SW480 (cell line): Measurements from ENCODE around the gene ABCD3.
A peak's percentile ranks its signal among the peaks of the same experiment; 100 is the strongest.
"Not testable (repeated sequence)": the region's sequence is repeated elsewhere in the genome, so short reads cannot be mapped to it uniquely, and the experiment has no call there.

Source experiments
- DNase-seq: peaks from one replicate; pipeline ENCODE4 v3.0.0-alpha.2; 2016; ENCODE audit warnings: low spot score

The ABCD3 gene

DNA sequence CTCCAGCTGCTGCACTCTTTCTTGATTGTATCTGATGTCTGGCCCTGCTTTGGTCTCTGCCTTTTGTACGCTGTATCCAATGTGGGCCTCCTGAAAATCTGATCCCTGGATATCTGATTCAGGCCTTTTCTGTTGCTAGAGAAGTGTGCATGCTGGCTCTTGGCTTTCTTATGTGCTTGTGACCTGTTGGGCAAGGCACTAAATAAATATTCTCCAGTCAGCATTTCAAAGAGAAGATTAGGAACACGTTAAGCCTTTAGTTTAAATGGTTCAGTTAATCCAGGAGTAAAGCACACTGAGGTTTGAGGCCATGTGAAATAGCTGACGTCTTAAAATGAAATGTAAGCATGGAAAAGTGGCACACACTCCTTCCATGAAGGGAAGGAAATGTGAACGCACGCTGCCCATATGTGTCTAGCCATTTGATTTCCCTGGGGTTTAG lies 132.6 kb downstream of the ABCD3 start:
- no peak for DNase-seq

DNA sequence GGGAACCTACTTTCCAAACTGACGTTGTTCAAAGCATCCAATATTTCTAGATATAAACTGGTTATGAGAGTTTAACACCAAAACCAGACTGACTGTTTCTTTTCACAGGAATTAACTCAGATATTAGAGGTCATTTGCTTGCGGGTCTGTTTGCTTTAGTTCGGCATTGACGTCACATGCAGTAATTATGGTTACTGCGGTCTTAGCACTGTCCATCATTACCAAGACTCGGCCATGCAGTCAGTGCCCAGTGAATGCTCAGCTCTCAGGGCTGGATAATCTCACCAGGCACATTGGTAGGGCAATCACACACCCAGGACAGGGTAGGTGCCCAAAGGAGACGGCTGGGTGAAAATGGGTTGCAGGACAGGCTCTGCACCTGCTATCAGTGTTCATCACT lies 133.3 kb downstream of the ABCD3 start:
- DNase-seq: no peak

DNA sequence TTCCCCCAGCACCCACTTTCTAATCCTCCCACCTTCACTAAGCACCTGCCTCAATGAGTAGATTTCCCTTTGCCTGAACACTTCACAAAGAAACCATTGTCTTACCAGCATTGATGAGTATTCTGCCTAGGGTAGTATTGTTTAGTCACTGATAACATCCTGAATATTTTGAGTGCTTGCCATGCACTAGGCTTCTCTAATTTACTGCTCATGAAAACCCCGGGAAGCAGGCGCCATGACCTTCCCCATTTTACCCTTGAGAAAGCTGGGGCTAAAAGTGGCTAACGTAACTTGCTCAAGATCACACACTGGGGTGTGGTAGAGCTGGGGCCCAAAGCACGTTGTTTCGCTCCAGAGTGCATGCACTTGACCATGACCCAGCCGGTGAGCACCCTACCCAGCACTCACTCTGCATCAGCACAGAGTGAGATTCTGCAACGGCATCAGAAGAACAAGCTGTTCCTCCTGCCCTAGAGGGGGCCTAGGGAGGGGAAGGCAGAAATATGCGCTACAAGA lies 133.9 kb downstream of the ABCD3 start:
- peak; percentile 64 for DNase-seq

DNA sequence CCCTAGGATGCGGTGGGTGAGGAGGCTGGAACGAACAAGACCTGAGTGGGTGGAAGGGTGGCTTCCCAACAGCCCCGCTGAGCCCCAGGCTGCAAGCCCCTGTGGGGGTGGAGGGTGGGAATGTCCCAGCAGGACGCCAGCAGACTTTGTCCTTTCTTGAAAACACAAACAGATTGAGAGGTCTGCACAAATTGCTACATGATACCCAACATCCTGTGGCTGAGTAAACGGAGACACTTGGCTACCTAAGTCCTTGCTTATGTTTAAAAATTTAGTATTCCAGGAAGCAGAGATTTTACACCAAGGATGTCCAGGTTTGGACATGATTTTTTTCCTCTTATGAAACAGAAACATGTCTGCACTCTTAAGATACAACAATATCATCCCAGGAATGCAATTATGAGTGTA lies 135.1 kb downstream of the ABCD3 start:
- DNase-seq: no peak

DNA sequence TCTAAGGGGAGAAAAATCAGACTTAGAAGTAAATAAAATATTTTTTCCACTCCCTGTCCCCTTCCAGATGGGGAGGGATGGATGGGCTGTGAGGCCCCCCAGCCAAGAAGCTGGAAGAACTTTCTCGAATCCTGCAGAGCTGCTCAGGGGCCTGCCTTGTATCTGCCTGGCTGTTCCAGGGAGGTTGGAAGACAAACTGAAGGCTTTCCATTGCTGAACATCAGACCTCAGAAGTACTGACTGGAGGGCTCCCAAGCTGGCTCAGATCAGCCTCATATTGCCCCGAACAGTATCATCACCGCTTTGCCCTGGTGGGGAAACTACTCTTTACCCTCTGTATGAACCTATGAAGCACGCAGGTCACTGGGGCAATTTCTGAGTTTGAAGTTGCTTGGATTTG lies 135.7 kb downstream of the ABCD3 start:
- DNase-seq: no peak

DNA sequence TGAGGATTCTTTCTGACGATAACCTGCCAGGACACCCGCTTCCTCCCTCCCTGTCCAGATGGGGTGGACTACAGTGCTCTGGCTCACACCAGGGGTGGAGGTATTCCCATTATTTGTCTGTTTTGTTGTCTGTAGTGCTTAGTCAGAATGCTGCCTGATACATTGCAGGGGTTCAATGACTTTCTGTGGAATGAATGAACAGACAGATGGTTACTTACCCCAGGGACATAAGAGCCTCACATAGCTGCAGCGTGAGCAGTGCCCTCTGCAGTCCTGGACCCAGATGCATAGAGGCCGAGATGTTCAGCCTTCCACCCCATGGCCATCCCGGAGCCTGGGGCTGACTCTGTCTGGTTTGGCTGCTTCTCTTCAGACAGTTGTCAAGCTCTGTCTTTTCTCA lies 136.4 kb downstream of the ABCD3 start:
- no peak for DNase-seq

DNA sequence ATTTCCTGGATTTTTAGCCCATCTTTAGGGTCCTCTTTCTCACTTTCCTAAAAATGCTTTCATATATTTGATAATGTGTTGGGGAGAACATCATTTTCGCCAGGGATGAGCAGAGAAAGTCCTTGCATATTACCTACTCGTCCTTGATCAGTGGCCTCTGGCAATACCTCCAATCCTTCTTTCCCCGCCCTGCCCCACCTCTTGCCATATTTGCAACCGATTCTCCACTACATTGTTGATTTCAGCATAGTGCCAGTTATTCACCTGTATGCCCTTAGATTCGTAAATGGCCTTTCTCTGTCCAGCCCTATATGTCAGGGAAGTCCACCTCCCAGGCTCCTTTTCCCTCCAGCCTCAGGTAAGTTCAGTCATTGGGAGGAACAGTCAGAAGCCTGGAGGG lies 136.9 kb downstream of the ABCD3 start:
- DNase-seq: no peak

DNA sequence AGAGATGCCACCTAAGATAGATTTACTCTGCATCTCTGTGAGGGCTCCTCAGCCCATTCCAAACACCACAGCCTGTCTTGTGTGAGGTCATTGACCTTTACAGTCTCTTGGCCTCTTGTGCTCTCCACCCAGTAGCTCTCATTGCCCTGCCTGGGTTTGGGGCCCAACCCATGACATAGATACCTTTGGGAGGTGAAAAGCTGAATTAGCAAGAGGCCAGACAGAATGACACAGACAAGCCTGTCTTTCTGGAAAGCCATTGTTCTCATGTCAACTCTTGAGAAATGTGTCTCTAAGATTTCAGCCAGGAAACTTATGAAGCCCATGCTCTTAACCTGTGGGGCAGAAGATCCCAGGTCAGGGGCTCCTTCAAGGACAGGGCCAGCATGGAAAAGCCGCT lies 141.7 kb downstream of the ABCD3 start:
- DNase-seq: no peak

DNA sequence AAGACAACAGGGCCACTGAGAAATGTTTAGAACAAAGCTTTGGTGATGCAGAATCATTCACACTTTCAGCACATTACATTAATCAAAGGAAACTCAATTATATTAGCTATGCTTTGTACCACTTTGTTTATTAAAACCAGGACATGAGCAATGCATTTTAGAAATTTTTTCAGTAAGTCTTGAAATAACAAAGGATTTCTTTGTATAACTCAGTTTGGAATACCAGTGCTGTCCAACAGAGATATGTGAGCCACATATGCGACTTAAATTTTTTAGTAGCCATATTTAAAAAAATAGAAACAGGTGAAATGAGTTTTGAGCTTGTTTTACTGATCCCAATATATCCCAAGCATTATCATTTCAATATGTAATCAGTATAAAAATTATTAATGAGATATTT lies 142.1 kb downstream of the ABCD3 start:
- peak; percentile 29 for DNase-seq

DNA sequence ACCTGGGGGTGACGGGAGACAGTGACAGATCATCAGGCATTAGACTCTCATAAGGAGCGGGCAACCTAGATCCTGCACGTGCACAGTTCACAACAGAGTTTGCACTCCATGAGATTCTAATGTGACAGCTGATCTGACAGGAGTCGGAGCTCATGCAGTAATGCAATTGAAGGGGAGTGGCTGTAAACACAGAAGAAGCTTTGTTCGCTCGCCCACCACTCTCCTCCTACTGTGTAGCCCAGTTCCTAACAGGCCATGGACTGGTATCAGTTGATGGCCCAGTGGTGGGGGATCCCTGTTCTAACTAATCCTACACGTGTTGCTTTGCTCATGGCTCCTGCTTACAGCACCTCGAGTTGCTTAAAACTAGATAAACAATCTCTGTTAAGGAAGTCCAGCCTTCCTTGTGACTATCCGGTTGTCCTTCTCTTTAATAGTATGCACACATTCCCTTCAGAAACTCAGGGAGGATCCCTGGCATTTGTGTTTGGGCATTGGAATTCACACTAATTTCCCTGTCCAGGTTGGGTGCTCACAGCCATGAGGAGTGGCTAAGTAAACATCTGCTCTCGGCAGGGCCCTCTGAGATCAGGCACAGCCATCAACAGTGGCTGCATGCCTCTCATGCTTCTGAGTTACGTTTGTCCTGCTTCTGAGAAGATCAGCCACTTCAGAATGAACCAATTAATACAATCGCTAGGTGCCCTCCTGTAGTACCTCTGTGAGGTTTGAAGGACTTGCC lies 144.5 kb downstream of the ABCD3 start:
- peak; percentile 55 for DNase-seq

DNA sequence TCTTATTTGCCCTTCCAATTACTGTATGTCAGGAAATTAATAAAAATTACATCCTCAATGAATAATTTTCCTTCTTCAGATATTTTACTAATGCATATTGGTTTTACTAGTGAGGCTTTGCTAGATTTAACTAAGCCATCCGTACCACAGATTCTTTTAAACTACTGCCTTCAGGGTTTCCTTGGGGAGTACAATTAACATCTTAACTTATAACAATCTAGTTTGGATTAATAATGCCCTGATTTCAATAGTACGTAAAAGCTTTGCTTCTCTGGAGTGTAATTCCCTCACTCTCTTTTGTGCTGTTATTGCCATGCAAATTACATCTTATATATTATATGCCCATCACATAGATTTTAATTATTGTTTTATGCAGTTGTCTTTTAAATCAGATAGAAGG lies 147.7 kb downstream of the ABCD3 start:
- DNase-seq: no peak

DNA sequence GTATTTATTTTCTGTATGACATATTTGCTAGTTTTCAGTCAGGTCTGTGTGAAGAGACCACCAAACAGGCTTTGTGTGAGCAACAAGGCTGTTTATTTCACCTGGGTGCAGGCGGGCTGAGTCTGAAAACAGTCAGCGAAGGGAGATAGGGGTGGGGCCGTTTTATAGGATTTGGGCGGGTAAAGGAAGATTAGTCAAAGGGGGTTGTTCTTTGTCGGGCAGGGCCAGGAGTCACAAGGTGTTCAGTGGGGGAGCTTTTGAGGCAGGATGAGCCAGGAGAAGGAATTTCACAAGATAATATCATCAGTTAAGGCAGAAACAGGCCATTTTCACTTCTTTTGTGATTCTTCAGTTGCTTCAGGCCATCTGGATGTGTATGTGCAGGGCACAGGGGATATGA lies 148.2 kb downstream of the ABCD3 start:
- not testable (repeated sequence) for DNase-seq

DNA sequence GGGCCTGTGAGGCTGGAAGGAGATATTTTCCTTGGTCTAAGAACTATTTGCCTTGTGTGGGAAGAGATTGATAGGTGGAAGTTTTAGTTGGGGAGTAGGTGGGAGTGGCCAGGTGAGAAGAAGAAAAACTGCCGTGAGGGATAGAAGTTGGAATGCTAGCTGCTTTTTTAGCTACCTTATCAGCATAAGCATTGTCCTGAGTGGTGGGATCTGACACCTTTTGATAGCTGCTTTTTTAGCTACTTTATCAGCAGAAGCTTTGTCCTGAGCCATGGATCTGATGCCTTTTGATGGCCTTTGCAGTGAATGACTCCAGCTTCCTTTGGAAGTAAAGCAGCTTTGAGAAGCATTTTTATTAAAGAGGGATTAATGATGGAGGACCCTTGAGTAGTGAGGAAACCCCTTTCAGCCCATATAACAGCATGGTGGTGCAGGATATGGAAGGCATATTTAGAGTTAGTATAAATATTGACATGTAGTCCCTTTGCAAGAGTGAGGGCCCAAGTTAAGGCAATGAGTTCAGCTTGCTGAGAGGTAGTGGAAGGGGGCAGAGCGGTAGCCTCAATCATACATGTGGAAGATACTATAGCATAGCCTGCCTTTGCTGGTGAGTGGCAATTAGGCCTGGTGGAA lies 149.9 kb downstream of the ABCD3 start:
- not testable (repeated sequence) for DNase-seq
